ENCODE data around the gene AGTRAP. TPM values are rescaled to one million over a fixed set of nuclear protein-coding genes. Genes with fewer than 3 reads are reported as not detected.

Gene AGTRAP
- total and polyA plus RNA-seq, 2 of the 8 experiments (the other 6 are each of a cell fraction or from before 2014, with no cell fraction given), result 69.7 to 192 TPM

GRCh38 chr1:11778844-11779623 lies 43.1 kb downstream of the AGTRAP start:
- H3K56ac ChIP-seq (replicated peaks; ENCODE audit: insufficient read length, low read depth, low read length), result no peak overlapping the region
- H2BK5ac ChIP-seq (ENCODE audit: low read depth, low read length), result no peak overlapping the region; the same call in 1 of the 2 replicates
- H2AK5ac ChIP-seq (ENCODE audit: low read depth, low read length), result no peak overlapping the region
- H2BK12ac ChIP-seq (ENCODE audit: low read depth, low read length), result no peak overlapping the region
- no peaks in the 10 kb centered on the region for H3K9me3 ChIP-seq (ENCODE audit: insufficient read depth in 2 of 2, low read depth in 1 of 2, low read length in 1 of 2)
- H3K4ac ChIP-seq (replicated peaks; ENCODE audit: insufficient read length, low read depth, low read length), result no peak overlapping the region
- no peak overlapping the region for H2BK120ac ChIP-seq (replicated peaks; ENCODE audit: low read depth, low read length)
- no peak for FAIRE-seq
- H3K18ac ChIP-seq (ENCODE audit: extremely low read depth, low read length), result no peak overlapping the region
- H3K4me1 ChIP-seq (replicated peaks in 1 of 4; ENCODE audit: control insufficient read depth in 3 of 4, insufficient read depth in 4 of 4, low read length in 3 of 4), result peaks cover 0 to under 1% (median 0%) of the 10 kb centered on the region in 4 experiments; a peak in 2 of 7 replicates
- no peaks in the 10 kb centered on the region for H3K79me2 ChIP-seq (ENCODE audit: control insufficient read depth in 1 of 2, insufficient read depth in 2 of 2, low read length in 2 of 2)
- H3K79me1 ChIP-seq (ENCODE audit: low read depth, low read length), result no peaks in the 10 kb centered on the region
- H3K36me3 ChIP-seq (ENCODE audit: control insufficient read depth in 2 of 4, insufficient read depth in 4 of 4, low read length in 3 of 4), result no peaks in the 10 kb centered on the region
- no peak overlapping the region for H2BK15ac ChIP-seq (ENCODE audit: low read length)
- no peak overlapping the region for H3K4me2 ChIP-seq (ENCODE audit: insufficient read depth in 1 of 2, low read depth in 2 of 2, low read length in 2 of 2)
- no peaks in the 10 kb centered on the region for H4K20me1 ChIP-seq (replicated peaks in 1 of 2; ENCODE audit: control insufficient read depth in 1 of 2, insufficient read depth in 2 of 2, low read length in 2 of 2)
- TF ChIP-seq BACH1 (IDR thresholded peaks at IDR 0.05; ENCODE audit: low read length) (no peak), HDAC2 (IDR thresholded peaks at IDR 0.05; ENCODE audit: borderline replicate concordance in 1 of 2, low read depth in 2 of 2, low read length in 2 of 2) (no peak), EP300 (IDR thresholded peaks at IDR 0.05; ENCODE audit: borderline replicate concordance in 1 of 2, low read depth in 2 of 2, low read length in 2 of 2) (no peak), KDM1A (IDR thresholded peaks at IDR 0.05; ENCODE audit: borderline replicate concordance, low read length) (peak; percentile 70; the same call in 1 of the 2 replicates), EGR1 (IDR thresholded peaks at IDR 0.05; ENCODE audit: borderline replicate concordance, low read depth, low read length) (no peak)
- H3K27me3 ChIP-seq (replicated peaks in 1 of 4; ENCODE audit: control insufficient read depth in 3 of 4, extremely low read depth in 1 of 4, insufficient read depth in 3 of 4, low read length in 3 of 4), result no peaks in the 10 kb centered on the region
- no peak overlapping the region for H4K8ac ChIP-seq (ENCODE audit: extremely low read depth, insufficient read depth, low read length)
- CTCF ChIA-PET (ENCODE audit: partially characterized antibody), result interaction anchor here (0.9 to 2.9 kb wide), 4 partner anchors 12 to 207 kb away, joined by 3 to 8 read pairs (median 4); no protein-coding TSS in a partner anchor
- no peak for DNase-seq (ENCODE audit: low read depth in 1 of 2, low spot score in 2 of 2)
- no peak overlapping the region for H3K14ac ChIP-seq (ENCODE audit: insufficient read length)
- no peak overlapping the region; a peak in 1 of 7 replicates for H3K9ac ChIP-seq (replicated peaks in 1 of 4; ENCODE audit: extremely low read depth in 1 of 4, low read depth in 3 of 4, low read length in 3 of 4)
- no peak overlapping the region for H2AFZ ChIP-seq (ENCODE audit: low read length)
- no peaks in the 10 kb centered on the region for H3K23me2 ChIP-seq (ENCODE audit: low read depth, low read length)
- no peak overlapping the region for H3K27ac ChIP-seq (ENCODE audit: low read depth, low read length)
- 91% methylated on average over 13 of the region's 15 CpGs; no CpG with 5 or more reads in 1 of the 2 experiments for WGBS, 2 experiments (ENCODE audit: extremely low coverage in 1 of 2, insufficient coverage in 1 of 2, insufficient read length in 1 of 2, insufficient replicate concordance in 2 of 2, low coverage in 1 of 2, low lambda C conversion rate in 2 of 2, missing lambda C conversion rate in 1 of 2)
- H2BK20ac ChIP-seq (ENCODE audit: low read length), result no peak overlapping the region
- no peak overlapping the region for H4K5ac ChIP-seq (ENCODE audit: insufficient read length, low read depth, low read length)
- POLR2A ChIA-PET (ENCODE audit: partially characterized antibody), result interaction anchor here (1.5 kb wide), 1 partner anchor 27 kb away, joined by 4 read pairs; the partner anchor contains the start of genes CLCN6 and MTHFR
- H4K91ac ChIP-seq (replicated peaks; ENCODE audit: insufficient read length, low read length), result no peak overlapping the region
- no peak overlapping the region for H3K23ac ChIP-seq (ENCODE audit: insufficient read length)
- no peak overlapping the region for H3K4me3 ChIP-seq (ENCODE audit: extremely low read depth in 1 of 4, insufficient read depth in 2 of 4, low read depth in 3 of 4, low read length in 4 of 4)

Data from H1 (cell line).